H1 (cell line): ENCODE measurements around the gene APOM. TPM values are rescaled to one million over a fixed set of nuclear protein-coding genes. Genes with fewer than 3 reads are reported as not detected.

Source experiments
- CTCF ChIA-PET: fragments of 300-600 bp; sonication (Branson Sonifier 250); formaldehyde crosslinking; loops from one replicate; lab custom pipeline; 2021; ENCODE audit not compliant: partially characterized antibody; lab: Charles Lee
- POLR2A ChIA-PET: fragments of 300-600 bp; sonication (Branson Sonifier 250); formaldehyde crosslinking; loops from one replicate; lab custom pipeline; 2021; ENCODE audit warnings: inconsistent platforms; ENCODE audit not compliant: partially characterized antibody; lab: Charles Lee
- DNase-seq, 2 experiments: peaks; one replicate each; pipeline versions ENCODE4 v3.0.0 to v3.0.0-alpha.2; 2010 to 2022; ENCODE audit warnings: low spot score in 2 of 2, low read depth in 1 of 2, mixed read lengths in 1 of 2
- FAIRE-seq: peaks from 2 replicates; lab custom pipeline; 2011; peaks lifted over from hg19 to GRCh38; lab: Jason Lieb, UNC
- H2AFZ ChIP-seq: 2 replicates; pipeline ENCODE4 v1.8.1; 2012; ENCODE audit warnings: low read length, inconsistent platforms
- H2AK5ac ChIP-seq: 2 replicates; pipeline ENCODE4 v1.6.1; 2013; ENCODE audit warnings: low read depth, low read length
- H2BK120ac ChIP-seq: replicated peaks from 2 replicates; pipeline ENCODE3; 2013; ENCODE audit warnings: low read depth, low read length, inconsistent platforms
- H2BK12ac ChIP-seq: 2 replicates; pipeline ENCODE4 v1.6.1; 2013; ENCODE audit warnings: low read depth, low read length
- H2BK15ac ChIP-seq: 2 replicates; pipeline ENCODE4 v1.6.1; 2013; ENCODE audit warnings: low read length
- H2BK20ac ChIP-seq: 2 replicates; pipeline ENCODE4 v1.6.1; 2013; ENCODE audit warnings: low read length
- H2BK5ac ChIP-seq: 2 replicates; pipeline ENCODE4 v1.6.1; 2013; ENCODE audit warnings: low read depth, low read length
- H3K14ac ChIP-seq: 2 replicates; pipeline ENCODE4 v1.6.1; 2013; ENCODE audit warnings: inconsistent platforms; ENCODE audit not compliant: insufficient read length
- H3K18ac ChIP-seq: 2 replicates; pipeline ENCODE4 v1.6.1; 2013; ENCODE audit warnings: low read length; ENCODE audit errors: extremely low read depth
- H3K23ac ChIP-seq: 2 replicates; pipeline ENCODE4 v1.6.1; 2013; ENCODE audit warnings: inconsistent platforms; ENCODE audit not compliant: insufficient read length
- H3K23me2 ChIP-seq: 2 replicates; pipeline ENCODE4 v1.6.1; 2013; ENCODE audit warnings: low read depth, low read length
- H3K27ac ChIP-seq: 2 replicates; pipeline ENCODE4 v1.6.1; 2011; ENCODE audit warnings: low read depth, low read length, inconsistent platforms
- H3K27me3 ChIP-seq, 4 experiments: replicated peaks in 1 of 4; 1 replicate in 1 of 4; 2 replicates in 3 of 4; pipeline versions ENCODE4 v1.6.1 to v1.8.1; 2011 to 2013; ENCODE audit warnings: low read length in 3 of 4, mild to moderate bottlenecking in 3 of 4, inconsistent platforms in 2 of 4, mixed read lengths in 2 of 4, moderate library complexity in 1 of 4; ENCODE audit not compliant: control insufficient read depth in 3 of 4, insufficient read depth in 3 of 4; ENCODE audit errors: extremely low read depth in 1 of 4
- H3K36me3 ChIP-seq, 4 experiments: 2 replicates each; pipeline versions ENCODE4 v1.6.1 to v1.8.1; 2011 to 2013; ENCODE audit warnings: mild to moderate bottlenecking in 4 of 4, low read length in 3 of 4, moderate library complexity in 2 of 4, control low read depth in 1 of 4, inconsistent platforms in 1 of 4; ENCODE audit not compliant: insufficient read depth in 4 of 4, control insufficient read depth in 2 of 4
- H3K4ac ChIP-seq: replicated peaks from 2 replicates; pipeline ENCODE3; 2013; ENCODE audit warnings: low read length, low read depth, mixed read lengths, inconsistent platforms; ENCODE audit not compliant: insufficient read length
- H3K4me1 ChIP-seq, 4 experiments: replicated peaks in 1 of 4; 1 replicate in 1 of 4; 2 replicates in 3 of 4; pipeline versions ENCODE4 v1.6.1 to v1.8.1; 2011 to 2013; ENCODE audit warnings: low read length in 3 of 4, inconsistent platforms in 2 of 4, mixed read lengths in 1 of 4; ENCODE audit not compliant: insufficient read depth in 4 of 4, control insufficient read depth in 3 of 4
- H3K4me2 ChIP-seq, 2 experiments: 2 replicates each; pipeline versions ENCODE4 v1.6.1 to v1.8.1; 2011 to 2013; ENCODE audit warnings: low read depth in 2 of 2, low read length in 2 of 2, control low read depth in 1 of 2, inconsistent platforms in 1 of 2, mild to moderate bottlenecking in 1 of 2; ENCODE audit not compliant: insufficient read depth in 1 of 2
- H3K4me3 ChIP-seq, 4 experiments: fragments of 200-600, 300-600 bp in 1 of 4; sonication (generic), shearing (Covaris generic), sonication (Bioruptor Twin) in 1 of 4; 2 replicates each; pipeline versions ENCODE4 v1.5.1 to v1.8.1; 2011 to 2016; ENCODE audit warnings: low read length in 4 of 4, low read depth in 3 of 4, control low read depth in 2 of 4, inconsistent platforms in 2 of 4, mild to moderate bottlenecking in 2 of 4, mixed read lengths in 1 of 4, moderate library complexity in 1 of 4; ENCODE audit not compliant: insufficient read depth in 2 of 4; ENCODE audit errors: extremely low read depth in 1 of 4
- H3K56ac ChIP-seq: replicated peaks from 2 replicates; pipeline ENCODE3; 2013; ENCODE audit warnings: low read depth, mild to moderate bottlenecking, mixed read lengths, low read length, inconsistent platforms; ENCODE audit not compliant: insufficient read length
- H3K79me1 ChIP-seq: 2 replicates; pipeline ENCODE4 v1.6.1; 2013; ENCODE audit warnings: low read depth, low read length, control low read depth
- H3K79me2 ChIP-seq, 2 experiments: 2 replicates each; pipeline versions ENCODE4 v1.6.1 to v1.8.1; 2012 to 2013; ENCODE audit warnings: low read length in 2 of 2, mild to moderate bottlenecking in 2 of 2, inconsistent platforms in 1 of 2; ENCODE audit not compliant: insufficient read depth in 2 of 2, control insufficient read depth in 1 of 2
- H3K9ac ChIP-seq, 4 experiments: replicated peaks in 1 of 4; 1 replicate in 1 of 4; 2 replicates in 3 of 4; pipeline versions ENCODE4 v1.6.1 to v1.8.1; 2011 to 2013; ENCODE audit warnings: low read depth in 3 of 4, low read length in 3 of 4, control low read depth in 2 of 4, mild to moderate bottlenecking in 2 of 4, moderate library complexity in 2 of 4, inconsistent platforms in 1 of 4; ENCODE audit errors: extremely low read depth in 1 of 4
- H3K9me3 ChIP-seq, 2 experiments: 2 replicates each; pipeline versions ENCODE4 v1.6.1 to v1.8.1; 2012 to 2013; ENCODE audit warnings: mild to moderate bottlenecking in 2 of 2, moderate library complexity in 2 of 2, control low read depth in 1 of 2, inconsistent platforms in 1 of 2, low read depth in 1 of 2, low read length in 1 of 2, mixed read lengths in 1 of 2; ENCODE audit not compliant: insufficient read depth in 2 of 2
- H4K20me1 ChIP-seq, 2 experiments: replicated peaks in 1 of 2; 2 replicates each; pipeline versions ENCODE3 to v1.8.1; 2011 to 2013; ENCODE audit warnings: inconsistent platforms in 2 of 2, low read length in 2 of 2, mild to moderate bottlenecking in 1 of 2; ENCODE audit not compliant: insufficient read depth in 2 of 2, control insufficient read depth in 1 of 2
- H4K5ac ChIP-seq: 2 replicates; pipeline ENCODE4 v1.6.1; 2013; ENCODE audit warnings: low read length, low read depth, mixed read lengths, inconsistent platforms; ENCODE audit not compliant: insufficient read length
- H4K8ac ChIP-seq: 2 replicates; pipeline ENCODE4 v1.8.0; 2013; ENCODE audit warnings: mild to moderate bottlenecking, moderate library complexity, low read length, inconsistent platforms; ENCODE audit not compliant: insufficient read depth; ENCODE audit errors: extremely low read depth
- H4K91ac ChIP-seq: replicated peaks from 2 replicates; pipeline ENCODE3; 2013; ENCODE audit warnings: low read length, mixed read lengths, inconsistent platforms; ENCODE audit not compliant: insufficient read length
- WGBS, 2 experiments: shearing (Covaris generic) in 1 of 2; methylation state at CpG; one replicate each; pipeline versions ENCODE4 v1.1.6 to v1.1.7; 2013 to 2015; ENCODE audit warnings: low lambda C conversion rate in 2 of 2, mixed read lengths in 2 of 2, inconsistent platforms in 1 of 2, low coverage in 1 of 2, missing lambda C conversion rate in 1 of 2; ENCODE audit not compliant: insufficient replicate concordance in 2 of 2, insufficient coverage in 1 of 2, insufficient read length in 1 of 2; ENCODE audit errors: extremely low coverage in 1 of 2, missing lambda C conversion rate in 1 of 2; 5-methylcytosine and 5-hydroxymethylcytosine counted together
- polyA plus RNA-seq, 7 experiments: library from polyadenylated mRNA; depleted of rRNA in 3 of 7; stranded (reverse) in 5 of 7; unstranded in 2 of 7; fragments of >200 nt in 5 of 7; fragments of 200-250 nt in 2 of 7; gene quantifications; 1 replicate in 5 of 7; 2 replicates in 1 of 7; 4 replicates in 1 of 7; pipeline versions ENCODE4 v1.2.1 to v1.2.3, GENCODE V29; 2011 to 2013; ENCODE audit warnings: missing spikeins in 2 of 7, mixed read lengths in 2 of 7
- total RNA-seq: library from RNA; stranded (reverse); fragmentation: NEBNext Ultra II Directional; extraction: Animal tissue kit (Norgen Biotek cat#: 25700); gene quantifications from 2 replicates; pipeline ENCODE4 v1.2.1, GENCODE V29; 2021

APOM gene
- total and polyA plus RNA-seq, 2 of the 8 experiments (the other 6 are each of a cell fraction or from before 2014, with no cell fraction given): 3.4 to 12.0 TPM

DNA sequence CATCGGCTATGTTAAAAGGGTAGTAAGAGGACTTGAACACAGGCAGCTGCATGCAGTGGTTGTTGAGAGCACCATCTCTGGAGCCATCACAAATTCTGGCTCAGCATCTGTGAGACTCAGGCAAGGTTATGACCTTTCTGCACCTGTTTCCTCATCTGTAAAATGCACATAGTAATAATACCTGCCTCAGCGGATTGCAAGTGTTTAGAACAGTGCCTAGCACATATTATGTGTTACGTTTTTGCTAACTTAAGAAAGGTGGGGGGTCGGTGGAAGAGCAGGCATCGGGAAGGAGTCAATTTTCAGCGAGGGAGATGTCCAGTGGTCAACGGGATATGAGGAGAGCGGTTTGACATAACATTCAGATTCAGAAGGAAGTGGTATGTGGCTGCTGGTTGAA lies 22.3 kb downstream of the APOM start:
- Histone ChIP-seq H3K4ac (no peak overlapping the region), H4K20me1 (no peaks in the 10 kb centered on the region), H3K27ac (no peak overlapping the region), H2BK15ac (no peak overlapping the region), H4K8ac (no peak overlapping the region), H2BK12ac (no peak overlapping the region), H3K18ac (no peak overlapping the region), H3K14ac (no peak overlapping the region), H2AFZ (no peak overlapping the region), H3K9ac (no peak overlapping the region), H3K79me1 (no peaks in the 10 kb centered on the region), H3K27me3 (peaks cover 3 to 13% (median 12%) of the 10 kb centered on the region in 4 experiments; a peak in 6 of 7 replicates), H3K56ac (no peak overlapping the region), H2BK120ac (no peak overlapping the region), H2AK5ac (no peak overlapping the region), H3K23ac (no peak overlapping the region), H3K4me3 (no peak overlapping the region), H4K5ac (no peak overlapping the region), H4K91ac (no peak overlapping the region), H3K4me1 (peaks cover 0 to 7% (median 2%) of the 10 kb centered on the region in 4 experiments; a peak in 4 of 7 replicates), H2BK5ac (no peak overlapping the region), H3K23me2 (peaks cover 9% of the 10 kb centered on the region; the same call in 1 of the 2 replicates), H3K4me2 (no peak overlapping the region), H3K36me3 (no peaks in the 10 kb centered on the region), H2BK20ac (no peak overlapping the region), H3K9me3 (no peaks in the 10 kb centered on the region), H3K79me2 (no peaks in the 10 kb centered on the region)
- FAIRE-seq (no peak), DNase-seq (no peak)
- ChIA-PET CTCF (interaction anchor here (0.6 to 2.6 kb wide), 11 partner anchors 12 to 245 kb away, joined by 3 to 12 read pairs (median 4); partner anchors contain the start of genes DDAH2 and GPANK1), POLR2A (interaction anchor here (1.0 to 2.1 kb wide), 7 partner anchors 11 to 150 kb away, joined by 3 to 14 read pairs (median 4); partner anchors contain the start of genes BAG6, GPANK1 and HSPA1B)
- 90% methylated on average over 8 of the region's 8 CpGs; no CpG with 5 or more reads in 1 of the 2 experiments for WGBS, 2 experiments
